T47D (cell line): Measurements from ENCODE around the gene COL5A3.
"Not testable (repeated sequence)": the region's sequence is repeated elsewhere in the genome, so short reads cannot be mapped to it uniquely, and the experiment has no call there.

Experiments
- DNase-seq, 2 experiments: peaks; one replicate each; pipeline versions ENCODE4 v3.0.0 to v3.0.0-alpha.2; 2011 to 2012; ENCODE audit warnings: low read depth in 1 of 2, low spot score in 1 of 2
- JUND ChIP-seq: IDR thresholded peaks from 2 replicates; pipeline ENCODE4 v1.6.1; 2012; ENCODE audit warnings: low read depth
- in situ Hi-C: cut with HindIII; loops from 2 replicates; pipeline ENCODE4 v1.10.0; 2016; ENCODE audit warnings: low sequenced_read_pairs, low pct_unique_long_range_greater_than_20kb

Gene COL5A3

DNA sequence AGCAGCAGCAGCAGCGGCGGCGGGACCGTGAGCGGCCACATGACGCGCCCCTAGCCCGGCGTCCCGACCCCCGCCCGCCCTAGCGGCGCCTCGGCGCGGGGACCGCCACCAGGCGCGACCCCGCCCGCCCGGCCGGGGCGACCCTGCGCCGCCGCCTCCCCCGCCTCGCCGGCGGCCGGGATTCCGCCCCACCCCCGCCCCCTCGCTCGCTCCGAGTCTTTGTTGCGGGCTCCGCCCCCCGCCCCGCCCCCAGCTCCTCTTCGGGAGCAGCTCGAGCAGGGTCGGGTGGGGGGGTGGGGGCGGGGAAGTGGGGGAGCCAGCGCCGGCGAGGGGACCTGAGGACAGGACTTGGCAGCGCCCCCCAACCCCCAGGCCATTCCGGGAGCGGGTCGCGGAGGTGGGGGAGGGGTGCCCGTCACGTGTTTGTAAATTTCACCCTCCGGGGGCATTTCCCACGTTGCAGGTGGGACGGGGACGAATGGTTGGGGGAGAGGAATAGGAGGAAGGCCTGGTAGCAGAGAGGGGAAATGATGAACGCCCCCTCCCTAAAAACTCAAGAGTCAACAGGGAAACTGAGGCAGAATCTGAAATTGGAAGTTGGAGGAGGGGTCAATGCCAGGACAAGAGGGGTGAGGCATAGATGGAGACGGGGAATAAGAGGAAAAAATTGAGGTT is 73.8 kb downstream of the COL5A3 start, which contains the start of gene OLFM2:
TSS of gene OLFM2 (minus strand) at position 190 of the 675 bp plus-strand sequence. CDS start at position 41, 149 bp downstream.
- in situ Hi-C loops: no loop called here
- no peak for DNase-seq

DNA sequence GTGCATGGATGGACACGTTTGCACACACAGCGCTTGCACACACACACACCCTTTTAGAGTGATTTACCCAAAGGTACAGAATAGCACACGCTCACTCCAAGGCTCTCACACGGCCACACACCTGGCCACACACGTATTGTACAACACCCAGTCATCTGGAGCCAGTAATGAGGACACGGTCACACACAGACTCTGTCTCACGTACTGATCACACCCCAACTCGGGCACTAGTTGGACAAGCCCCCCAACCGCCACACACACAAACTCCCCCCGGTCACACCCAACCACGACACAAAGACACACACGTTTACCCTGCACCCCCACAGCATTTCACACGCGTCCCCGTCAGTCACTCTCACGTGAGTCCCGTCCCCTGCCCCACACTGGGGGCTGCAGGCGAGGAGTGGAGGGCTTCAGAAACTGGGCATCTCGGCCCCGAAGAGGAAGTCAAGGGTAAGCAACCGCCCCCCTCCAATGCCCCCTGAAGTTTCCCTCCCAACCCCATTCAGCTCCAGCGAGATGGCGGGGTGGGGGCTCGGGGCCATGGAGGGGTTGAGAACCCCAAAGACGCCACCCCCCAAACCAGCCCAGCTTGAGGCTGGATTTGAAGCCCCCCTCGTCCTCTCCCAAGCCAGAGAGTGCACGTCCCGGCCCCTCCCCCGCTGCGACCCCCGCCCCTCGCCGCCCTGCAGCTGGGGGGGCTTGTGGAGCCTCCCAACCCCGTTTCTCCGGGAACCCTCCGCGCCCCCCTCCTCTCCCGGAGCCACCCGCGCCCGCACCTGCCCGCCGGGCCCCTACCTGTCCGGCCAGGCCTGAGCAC is 74.6 kb downstream of the COL5A3 start:
- in situ Hi-C loops: no loop called here
- DNase-seq: no peak
- TF ChIP-seq JUND: no peak

More for the DNA sequence above, 73.8 kb downstream of the COL5A3 start, which contains the start of gene OLFM2:
- TF ChIP-seq JUND: no peak

DNA sequence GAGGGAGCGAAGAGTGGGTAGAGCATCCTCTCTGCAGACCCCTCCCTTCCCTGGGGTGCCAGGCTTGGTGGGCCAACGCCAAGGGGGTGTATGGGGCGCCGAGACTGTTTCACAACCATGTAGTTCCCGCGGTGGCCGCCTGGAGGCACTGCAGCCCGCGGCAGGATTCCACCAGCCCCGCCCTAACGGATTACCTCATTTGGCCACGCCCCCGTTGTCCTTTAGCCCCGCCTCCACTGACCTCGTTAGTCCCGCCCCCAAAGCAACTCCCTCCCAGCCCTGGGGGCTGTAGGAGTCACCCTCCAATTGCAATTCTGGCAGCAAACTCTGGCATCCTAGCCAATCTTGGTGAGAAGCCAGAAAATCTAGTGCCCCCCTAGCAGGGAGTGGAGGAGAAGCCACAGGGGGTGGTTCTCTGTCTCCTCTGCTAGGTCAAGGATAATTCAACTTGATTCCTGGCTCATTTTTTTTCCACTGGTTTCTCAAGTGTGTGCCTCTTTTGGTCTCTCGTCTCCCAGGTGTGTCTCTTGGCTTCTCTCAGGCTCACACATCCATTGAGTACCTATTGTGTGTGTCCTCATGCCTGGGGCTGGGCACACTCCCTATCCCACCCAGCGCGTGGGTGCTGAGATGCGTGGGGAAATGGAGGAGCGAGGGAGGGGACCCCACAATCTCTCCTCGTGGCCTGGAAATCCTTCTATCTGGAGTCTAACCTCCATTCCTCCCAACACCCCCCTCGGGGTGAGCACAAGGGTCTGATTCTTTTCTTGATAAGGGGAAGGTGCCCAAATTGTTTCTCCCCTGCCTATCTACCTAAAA is 76.0 kb downstream of the COL5A3 start:
- TF ChIP-seq JUND: no peak
- in situ Hi-C loops: no loop called here
- DNase-seq: peak in 1 of 2 experiments; percentile 74

DNA sequence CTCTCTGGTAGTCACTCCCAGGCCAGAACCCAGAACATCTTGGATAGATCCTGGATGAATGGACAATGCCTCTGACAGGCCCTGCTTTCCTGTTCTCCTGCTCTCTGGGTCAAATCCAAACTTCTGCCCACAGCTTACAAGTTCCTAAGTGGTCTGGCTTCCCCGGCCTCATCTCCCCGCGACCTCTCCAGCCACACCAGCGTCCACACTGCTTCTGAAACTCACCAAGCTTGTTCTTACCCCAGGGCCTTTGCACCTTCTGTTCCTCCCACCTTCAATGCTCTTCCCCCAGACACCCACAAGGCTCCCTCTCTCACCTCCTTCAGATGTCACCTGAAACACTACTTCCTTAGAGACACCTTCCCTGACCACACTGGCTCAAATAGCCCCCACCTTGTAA is 77.5 kb downstream of the COL5A3 start:
- no peak for TF ChIP-seq JUND
- DNase-seq: no peak
- in situ Hi-C loops: no loop called here

DNA sequence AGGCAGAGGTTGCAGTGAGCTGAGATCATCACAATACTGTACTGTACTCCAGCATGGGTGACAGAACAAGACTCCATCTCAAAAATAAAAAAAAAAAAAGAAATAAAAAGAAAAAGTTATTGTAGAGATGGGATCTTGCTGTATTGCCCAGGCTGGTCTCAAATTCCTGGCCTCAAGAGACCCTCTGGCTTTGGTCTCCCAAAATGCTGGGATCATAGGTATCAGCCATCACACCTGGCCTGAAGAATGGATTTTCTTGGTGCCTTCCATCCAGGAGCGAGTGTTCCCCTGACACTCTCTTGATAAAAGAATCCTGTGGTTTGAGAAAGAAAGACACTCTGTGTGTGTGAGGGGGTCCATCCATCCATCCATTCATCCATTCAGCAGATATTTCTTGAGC is 78.7 kb downstream of the COL5A3 start:
- DNase-seq: no peak
- TF ChIP-seq JUND: no peak
- in situ Hi-C loops: no loop called here

DNA sequence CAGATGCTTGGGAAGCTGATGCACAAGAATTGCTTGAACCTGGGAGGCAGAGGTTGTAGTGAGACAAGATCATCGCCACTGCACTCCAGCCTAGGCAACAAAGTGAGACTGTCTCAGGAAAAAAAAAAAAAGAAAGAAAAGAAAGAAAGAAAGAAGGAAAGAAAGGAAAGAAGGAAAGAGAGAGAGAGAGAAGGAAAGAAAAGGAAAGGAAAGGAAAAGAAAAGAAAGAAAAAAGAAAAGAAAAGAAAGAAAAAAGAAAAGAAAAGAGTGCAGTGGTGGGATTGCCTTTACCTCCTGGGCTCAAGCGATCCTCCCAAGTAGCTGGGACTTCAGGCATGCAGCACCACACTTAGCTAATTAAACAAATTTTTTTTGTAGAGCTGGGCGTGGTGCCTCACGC is 86.9 kb downstream of the COL5A3 start:
- in situ Hi-C loops: no loop called here
- no peak for DNase-seq
- TF ChIP-seq JUND: no peak

DNA sequence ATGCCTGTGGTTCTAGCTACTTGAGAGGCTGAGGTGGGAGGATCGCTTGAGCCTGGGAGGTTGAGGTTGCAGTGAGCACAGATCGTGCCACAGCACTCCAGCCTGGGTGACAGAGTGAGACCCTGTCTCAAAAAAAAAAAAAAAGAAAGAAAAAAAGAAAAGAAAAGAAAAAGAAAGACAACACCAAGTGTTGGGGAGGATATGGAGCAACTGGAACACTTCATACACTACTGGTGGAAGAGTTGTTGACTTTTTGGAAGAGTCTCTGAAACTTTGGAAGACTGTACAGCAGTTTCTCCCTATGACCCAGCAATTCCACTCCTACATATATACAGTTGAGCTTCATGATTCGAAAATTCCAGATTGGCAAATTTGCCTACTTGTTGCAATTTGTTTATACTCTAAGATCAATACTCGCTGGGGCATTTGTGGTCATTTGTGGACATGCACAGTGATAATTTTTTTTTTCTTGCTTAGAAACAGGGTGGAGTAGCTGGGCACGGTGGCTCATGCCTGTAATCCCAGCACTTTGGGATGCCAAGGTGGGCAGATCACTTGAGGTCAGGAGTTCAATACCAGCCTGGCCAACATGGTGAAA is 87.4 kb downstream of the COL5A3 start:
- DNase-seq, in situ Hi-C loops: not testable (repeated sequence)

DNA sequence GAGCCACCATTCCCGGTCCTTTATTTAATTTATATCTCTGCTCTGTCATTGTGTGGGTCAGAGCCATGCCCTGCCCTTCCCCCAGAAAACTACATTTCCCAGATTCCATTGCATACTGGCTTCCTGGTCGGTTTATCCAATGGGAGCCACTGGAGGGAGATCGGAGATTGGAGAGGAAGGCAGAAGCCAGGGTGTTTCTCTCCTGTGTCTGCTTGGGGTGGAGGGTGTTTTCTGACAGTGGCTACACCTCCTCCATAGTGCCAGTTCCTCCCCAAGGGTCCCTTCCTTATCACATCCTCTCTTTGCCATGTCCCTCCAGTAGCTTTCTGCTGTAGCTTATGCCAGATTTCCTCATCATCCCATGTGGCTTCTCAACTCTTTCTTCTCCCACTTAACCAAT is 93.0 kb downstream of the COL5A3 start:
- peak; percentile 73 to 80 for DNase-seq
- no peak for TF ChIP-seq JUND
- in situ Hi-C loops: no loop called here

DNA sequence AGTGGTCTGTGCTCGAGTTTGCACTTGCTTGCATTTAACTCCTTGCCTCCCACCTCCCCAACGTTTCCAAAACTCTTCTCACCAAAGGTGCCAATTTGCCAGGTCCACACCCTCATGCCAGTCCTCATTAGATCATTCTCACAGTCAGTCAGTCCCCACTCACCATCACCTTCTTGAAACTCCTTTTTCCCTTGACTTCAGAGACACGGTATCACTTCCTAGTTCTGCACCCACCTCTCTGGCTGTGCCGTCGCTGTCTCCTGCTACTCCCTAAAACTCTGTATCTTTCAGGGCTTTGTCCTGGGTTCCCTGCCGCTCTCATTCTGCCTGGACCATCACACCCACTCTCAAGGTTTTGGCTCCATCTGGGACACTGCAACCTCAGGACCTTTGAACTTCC is 93.6 kb downstream of the COL5A3 start:
- no peak for TF ChIP-seq JUND

DNA sequence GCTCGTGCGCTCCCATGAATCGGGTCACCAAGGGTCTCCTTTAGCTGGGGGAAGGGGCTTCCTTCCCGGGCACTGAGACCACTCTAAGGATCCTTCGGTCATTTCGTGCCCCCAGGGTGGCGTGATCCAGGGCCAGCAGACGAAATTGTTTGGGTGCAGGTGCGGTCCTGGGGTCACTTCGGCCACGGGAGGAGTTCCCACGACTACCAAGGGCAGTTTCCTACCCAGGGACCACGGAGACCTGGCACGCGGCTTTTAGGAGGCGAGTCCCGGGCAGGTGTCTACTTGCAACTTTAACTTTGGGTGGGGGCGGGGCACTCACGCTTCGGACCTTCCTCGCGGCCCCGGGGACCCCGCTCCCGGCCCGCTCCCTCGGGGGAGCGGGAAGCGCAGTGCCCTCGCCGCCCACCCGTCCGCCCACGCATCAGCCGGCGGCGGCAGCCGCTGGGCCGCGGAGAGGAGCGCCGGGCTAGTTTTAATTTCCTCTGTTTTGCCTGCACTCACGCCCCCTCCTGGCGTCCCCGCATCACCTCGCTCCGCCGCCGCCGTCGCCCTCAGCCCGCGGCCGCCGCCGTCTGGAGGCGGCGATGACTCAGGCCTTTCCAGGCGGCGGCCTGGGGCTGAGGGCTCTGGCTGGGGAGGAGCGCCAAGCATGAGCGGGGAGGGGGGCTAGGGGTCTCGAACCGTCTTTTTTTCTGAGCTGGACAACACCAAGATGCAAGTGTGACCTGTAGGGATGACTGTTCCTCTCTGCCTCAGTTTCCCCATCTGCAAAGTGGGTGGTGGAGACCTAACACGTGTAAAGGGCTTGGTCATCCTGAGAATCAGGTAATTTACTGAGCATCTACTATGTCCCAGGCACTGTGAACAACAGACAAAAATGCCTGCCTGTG is 95.7 kb downstream of the COL5A3 start:
- no peak for TF ChIP-seq JUND
- in situ Hi-C loops: no loop called here
- peak; percentile 69 to 81 for DNase-seq

More for the DNA sequence above, 93.6 kb downstream of the COL5A3 start:
- no peak for DNase-seq
- in situ Hi-C loops: no loop called here

DNA sequence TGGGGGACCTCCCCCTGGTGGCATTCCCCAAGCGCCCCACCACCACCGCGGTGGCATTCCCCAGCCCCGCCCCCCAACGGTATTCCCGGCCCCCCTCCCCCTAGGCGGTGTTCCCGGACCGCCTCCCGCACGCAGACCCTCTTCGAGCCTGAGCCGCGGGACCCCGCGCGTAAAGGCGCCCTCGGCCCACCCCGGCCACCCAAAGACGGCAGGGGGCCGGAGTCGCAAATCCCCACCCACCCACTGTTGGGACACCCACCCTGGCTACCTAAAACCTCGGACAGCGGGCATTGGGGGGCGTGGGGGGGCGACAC is 96.3 kb downstream of the COL5A3 start:
- no peak for DNase-seq
- in situ Hi-C loops: no loop called here
- TF ChIP-seq JUND: no peak
